GM12878 (cell line): Measurements from ENCODE around the gene DPH1. TPM values are rescaled to one million over a fixed set of nuclear protein-coding genes. Genes with fewer than 3 reads are reported as not detected.
A peak's percentile ranks its signal among the peaks of the same experiment; 100 is the strongest.

Experiments used
- CBX5 ChIP-seq: sonication (generic); IDR thresholded peaks from 2 replicates; pipeline ENCODE4 v1.6.1; 2016; ENCODE audit warnings: low read depth, moderate library complexity, mild to moderate bottlenecking, inconsistent platforms
- EP300 ChIP-seq, 2 experiments: fragments of 150-350 bp in 1 of 2; IDR thresholded peaks; 2 replicates each; pipeline ENCODE4 v1.6.1; 2011 to 2012; ENCODE audit warnings: low read depth in 2 of 2, low read length in 2 of 2, borderline replicate concordance in 1 of 2, improper control_type of control experiment in 1 of 2, inconsistent platforms in 1 of 2; ENCODE audit not compliant: control insufficient read depth in 1 of 2
- HCFC1 ChIP-seq: fragments of 150-350 bp; IDR thresholded peaks from 2 replicates; pipeline ENCODE4 v1.6.1; 2014; ENCODE audit warnings: low read length
- HDAC2 ChIP-seq: fragments of 200-600 bp; sonication (generic); IDR thresholded peaks from 2 replicates; pipeline ENCODE4 v1.6.1; 2017
- HDGF ChIP-seq: fragments of 450-650 bp; IDR thresholded peaks from 2 replicates; pipeline ENCODE4 v1.6.1; 2016; ENCODE audit warnings: antibody characterized with exemption
- MEF2A ChIP-seq: IDR thresholded peaks from 2 replicates; pipeline ENCODE4 v1.6.1; 2011; ENCODE audit warnings: low read depth, mild to moderate bottlenecking, low read length, moderate library complexity; ENCODE audit not compliant: insufficient read depth
- MTA2 ChIP-seq: fragments of 450-650 bp; IDR thresholded peaks from 2 replicates; pipeline ENCODE4 v1.6.1; 2016; ENCODE audit warnings: low read depth, mild to moderate bottlenecking, moderate library complexity
- PBX3 ChIP-seq: IDR thresholded peaks from 2 replicates; pipeline ENCODE4 v1.6.1; 2011; ENCODE audit warnings: mild to moderate bottlenecking, low read depth, low read length, moderate library complexity; ENCODE audit not compliant: insufficient replicate concordance
- PKNOX1 ChIP-seq: fragments of 450-650 bp; IDR thresholded peaks from 2 replicates; pipeline ENCODE4 v1.6.1; 2016; ENCODE audit warnings: mild to moderate bottlenecking
- POU2F2 ChIP-seq: IDR thresholded peaks from 3 replicates; pipeline ENCODE4 v1.6.1; 2011; ENCODE audit warnings: low read depth, mild to moderate bottlenecking, low read length, borderline replicate concordance
- RAD21 ChIP-seq: IDR thresholded peaks from 2 replicates; pipeline ENCODE4 v1.6.1; 2011; ENCODE audit warnings: mild to moderate bottlenecking, low read depth, low read length, moderate library complexity; ENCODE audit not compliant: insufficient read depth
- RFX5 ChIP-seq: IDR thresholded peaks from 2 replicates; pipeline ENCODE4 v1.6.1; 2011; ENCODE audit warnings: low read depth, low read length, improper control_type of control experiment
- TBL1XR1 ChIP-seq: IDR thresholded peaks from 2 replicates; pipeline ENCODE4 v1.6.1; 2012; ENCODE audit warnings: low read depth, low read length, improper control_type of control experiment
- TCF7 ChIP-seq: IDR thresholded peaks from 2 replicates; pipeline ENCODE4 v1.6.1; 2014; ENCODE audit warnings: antibody characterized with exemption, borderline replicate concordance
- USF1 ChIP-seq: IDR thresholded peaks from 2 replicates; pipeline ENCODE4 v1.6.1; 2011; ENCODE audit warnings: borderline replicate concordance, low read depth, mild to moderate bottlenecking, moderate library complexity, mixed read lengths, low read length; ENCODE audit not compliant: insufficient read depth; ENCODE audit errors: extremely low read length
- USF2 ChIP-seq: IDR thresholded peaks from 2 replicates; pipeline ENCODE4 v1.6.1; 2011; ENCODE audit warnings: low read depth, low read length, improper control_type of control experiment, borderline replicate concordance
- ZBTB33 ChIP-seq: fragments of 450-650 bp; IDR thresholded peaks from 2 replicates; pipeline ENCODE4 v1.6.1; 2017; ENCODE audit warnings: mild to moderate bottlenecking
- ZBTB4 ChIP-seq: fragments of 450-650 bp; formaldehyde crosslinking; IDR thresholded peaks from 2 replicates; pipeline ENCODE4 v1.4.0; 2022; ENCODE audit warnings: mild to moderate bottlenecking, moderate library complexity
- polyA plus RNA-seq, 11 experiments: library from polyadenylated mRNA; depleted of rRNA in 4 of 11; unstranded in 6 of 11; stranded (reverse) in 5 of 11; fragments of >200 nt; fragmentation: Nextera tagmentation in 4 of 11; fragmentation: Illumina TruSeq in 1 of 11; extraction: Ambion mirVana in 4 of 11; extraction: Trizol in 1 of 11; gene quantifications; 1 replicate in 1 of 11; 2 replicates in 10 of 11; pipeline versions ENCODE4 v1.2.1 to v1.2.3, GENCODE V29; 2011 to 2016; ENCODE audit warnings: inconsistent platforms in 2 of 11, missing spikeins in 2 of 11, low read depth in 1 of 11
- total RNA-seq, 4 experiments: library from RNA; depleted of rRNA in 3 of 4; stranded (reverse); fragments of >200 nt in 3 of 4; fragmentation: Illumina TruSeq in 1 of 4; extraction: Trizol in 1 of 4; gene quantifications; 2 replicates each; pipeline versions ENCODE4 v1.2.1 to v1.2.3, GENCODE V29; 2013 to 2021

The DPH1 gene
- total and polyA plus RNA-seq, 10 of the 15 experiments (the other 5 are each of a cell fraction or from before 2014, with no cell fraction given) = 0.29 to 33.6 (median 20.2) TPM

GRCh38 chr17:2054512-2055291 lies 24.7 kb downstream of the DPH1 start, which contains the start of gene HIC1 (continued):
- no peak; the same call in 1 of the 2 replicates for TF ChIP-seq HCFC1
- 0 out of 2 replicates have a peak, but pooled peaks have one; percentile 27 for TF ChIP-seq MTA2
- no peak for TF ChIP-seq PBX3
- peak; percentile 75; the same call in 2 of the 3 replicates for TF ChIP-seq POU2F2
- TF ChIP-seq RAD21 = peak; percentile 87
- no peak for TF ChIP-seq MEF2A
- TF ChIP-seq ZBTB33 = no peak
- TF ChIP-seq HDAC2 = no peak
- TF ChIP-seq TBL1XR1 = no peak; the same call in 1 of the 2 replicates
- no peak for TF ChIP-seq TCF7
- TF ChIP-seq PKNOX1 = no peak
- no peak for TF ChIP-seq USF2
- no peak for TF ChIP-seq CBX5
- TF ChIP-seq USF1 = no peak
- no peak for TF ChIP-seq RFX5
- TF ChIP-seq HDGF = 0 out of 2 replicates have a peak, but pooled peaks have one; percentile 52
- TF ChIP-seq EP300 (IDR thresholded peaks at IDR 0.05; ENCODE audit: borderline replicate concordance in 1 of 2, control insufficient read depth in 1 of 2, low read depth in 2 of 2, low read length in 2 of 2) = 0 out of 4 replicates have a peak, but pooled peaks of 1 of the 2 experiments have one; percentile 8
- no peak for TF ChIP-seq ZBTB4 (CRISPR knock-in tag)
